NCI-H524 treated with DMSO at 0.1 percent for 48 hours (cell line): ENCODE results near the gene CUEDC1.
A peak's percentile ranks its signal among the peaks of the same experiment; 100 is the strongest.

Experiments
- DNase-seq: peaks from one replicate; lab custom pipeline; 2025; lab: John Stamatoyannopoulos, UW

The CUEDC1 gene

DNA sequence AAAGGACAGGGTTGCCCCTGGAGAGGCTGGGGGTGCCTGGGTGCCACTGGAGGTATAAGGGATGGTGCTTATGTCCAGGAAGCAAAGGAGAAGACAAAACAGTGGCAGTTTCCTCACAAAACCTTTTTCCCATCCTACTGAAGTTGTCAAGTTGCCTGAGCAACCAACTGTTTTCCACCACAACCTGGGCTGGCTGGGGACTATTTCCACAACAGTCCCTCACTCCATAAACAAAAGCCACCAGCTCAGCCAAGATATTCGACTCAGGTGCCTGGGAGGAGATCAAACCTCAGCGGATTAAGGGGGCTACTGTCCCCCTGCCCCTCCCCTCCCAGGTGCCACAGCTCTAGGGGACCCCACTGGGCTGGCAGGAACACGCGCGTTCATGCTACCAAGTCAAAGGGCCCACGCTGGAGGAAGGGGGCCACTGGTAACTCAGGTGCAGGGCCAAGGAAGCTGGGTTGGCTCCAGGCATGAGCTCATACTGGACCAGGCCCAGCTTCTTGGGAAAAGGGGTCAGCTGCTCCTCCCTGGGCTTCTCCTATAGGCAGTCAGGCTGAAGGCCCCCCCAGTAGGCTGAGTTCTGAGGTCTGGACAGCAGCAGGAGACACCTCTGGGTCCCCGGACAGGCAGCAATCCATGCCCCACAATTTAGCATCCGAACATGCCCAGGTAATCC, 59.7 kb downstream of the CUEDC1 start:
- no peak for DNase-seq

DNA sequence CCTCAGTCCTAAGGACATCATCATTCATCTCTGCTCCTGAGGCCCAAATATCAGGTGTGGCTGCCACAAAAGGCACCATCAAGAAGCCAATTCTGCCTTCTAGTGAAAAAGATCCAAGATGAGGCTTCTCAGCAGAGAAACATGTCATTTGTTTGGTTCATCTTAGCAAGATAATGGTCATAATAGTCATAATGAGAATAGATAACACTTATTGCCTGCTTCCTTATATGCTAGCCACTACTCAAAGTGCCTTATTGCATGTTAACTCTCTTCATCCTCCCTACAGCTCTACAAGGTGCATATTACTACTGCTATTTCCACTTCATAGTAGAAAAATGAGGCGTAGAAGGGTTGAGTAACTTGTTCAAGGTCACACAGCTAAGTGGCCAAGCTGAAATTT, 60.4 kb downstream of the CUEDC1 start:
- DNase-seq, result no peak

DNA sequence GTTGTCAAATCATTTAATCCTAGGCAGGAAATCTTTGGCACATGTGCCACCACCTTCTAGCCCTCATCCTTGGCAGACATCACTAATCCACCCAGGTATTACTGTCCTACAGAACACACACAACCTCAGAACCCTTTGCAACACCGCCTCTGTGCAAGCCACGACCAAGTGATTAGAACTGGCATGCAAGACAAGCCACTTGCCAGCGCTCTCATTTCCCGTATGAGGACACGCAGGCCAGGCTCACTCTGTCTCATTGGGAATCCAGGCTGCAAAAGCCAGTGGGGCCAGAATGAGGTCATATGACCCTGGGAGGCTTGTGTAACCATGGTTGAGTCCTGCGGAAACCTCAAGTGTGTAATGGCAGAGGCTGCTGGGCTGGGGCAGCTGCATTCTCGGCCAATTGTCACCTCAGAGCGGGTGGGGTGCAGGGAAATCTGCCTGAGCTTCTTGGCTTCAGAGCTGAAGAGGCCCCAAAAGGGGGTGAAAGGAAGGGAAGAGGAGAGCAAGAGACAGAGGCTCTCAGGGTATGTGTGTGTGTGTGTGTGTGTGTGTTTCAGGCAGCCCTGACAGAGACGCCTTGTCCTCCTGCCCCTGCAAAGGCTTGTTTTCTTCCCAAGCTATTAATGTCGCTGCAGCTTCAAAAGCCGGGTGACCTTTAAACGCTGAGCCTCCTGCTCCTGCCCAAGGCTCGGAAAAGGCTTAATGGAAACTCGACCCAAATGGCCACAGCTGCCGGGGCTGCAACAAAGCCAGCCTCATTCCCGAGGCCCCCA, 62.2 kb downstream of the CUEDC1 start:
- DNase-seq, result no peak

DNA sequence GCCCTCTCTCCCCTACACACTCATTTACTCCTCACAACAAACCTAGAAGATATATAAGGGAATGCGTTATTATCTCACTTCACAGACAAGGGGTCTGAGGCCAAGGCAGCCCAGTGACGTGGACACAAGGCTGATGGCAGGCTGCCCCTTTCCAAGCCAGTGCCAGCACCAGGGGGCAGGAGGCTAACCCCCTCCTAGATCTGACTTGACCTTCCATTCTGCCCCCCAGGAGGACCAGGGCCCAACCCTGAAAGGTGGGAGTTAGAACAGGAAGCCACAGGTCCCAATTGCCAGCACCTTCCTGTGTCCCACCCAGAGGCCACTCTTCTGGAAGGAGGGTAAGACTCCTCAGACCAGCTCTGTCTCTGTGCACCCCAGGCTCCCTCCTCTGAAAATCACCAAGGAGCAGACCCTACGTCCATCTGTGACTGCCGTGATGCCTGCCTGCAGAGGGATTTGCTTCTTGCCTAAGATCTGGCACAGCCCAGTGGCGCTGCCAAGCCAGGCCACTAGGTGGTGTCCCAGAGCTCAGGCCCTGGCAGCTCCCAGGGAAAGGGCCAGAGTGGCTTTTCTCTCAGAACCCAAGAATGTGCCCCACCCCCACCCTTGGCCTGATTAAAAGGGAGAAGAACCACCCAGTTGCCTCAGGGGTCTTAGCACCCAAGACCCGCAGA, 62.9 kb downstream of the CUEDC1 start:
- peak; percentile 54 for DNase-seq

DNA sequence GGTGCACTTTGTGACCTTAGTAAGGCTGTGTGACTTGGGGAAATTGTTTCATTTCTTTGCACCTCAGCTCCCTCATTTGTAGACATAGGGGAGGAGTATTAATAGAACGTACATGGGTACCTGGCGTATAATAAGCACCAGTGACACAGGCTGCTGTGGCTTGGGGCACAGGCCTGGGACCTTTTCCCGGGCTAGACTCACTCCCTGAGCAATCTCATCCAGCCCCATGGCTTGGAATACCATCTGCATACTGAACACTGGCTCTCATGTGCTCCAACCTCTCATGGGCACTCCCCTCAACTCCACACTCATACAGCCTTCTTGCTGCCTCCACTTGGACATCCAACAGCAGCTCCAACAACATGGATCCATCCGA, 64.4 kb downstream of the CUEDC1 start:
- no peak for DNase-seq

DNA sequence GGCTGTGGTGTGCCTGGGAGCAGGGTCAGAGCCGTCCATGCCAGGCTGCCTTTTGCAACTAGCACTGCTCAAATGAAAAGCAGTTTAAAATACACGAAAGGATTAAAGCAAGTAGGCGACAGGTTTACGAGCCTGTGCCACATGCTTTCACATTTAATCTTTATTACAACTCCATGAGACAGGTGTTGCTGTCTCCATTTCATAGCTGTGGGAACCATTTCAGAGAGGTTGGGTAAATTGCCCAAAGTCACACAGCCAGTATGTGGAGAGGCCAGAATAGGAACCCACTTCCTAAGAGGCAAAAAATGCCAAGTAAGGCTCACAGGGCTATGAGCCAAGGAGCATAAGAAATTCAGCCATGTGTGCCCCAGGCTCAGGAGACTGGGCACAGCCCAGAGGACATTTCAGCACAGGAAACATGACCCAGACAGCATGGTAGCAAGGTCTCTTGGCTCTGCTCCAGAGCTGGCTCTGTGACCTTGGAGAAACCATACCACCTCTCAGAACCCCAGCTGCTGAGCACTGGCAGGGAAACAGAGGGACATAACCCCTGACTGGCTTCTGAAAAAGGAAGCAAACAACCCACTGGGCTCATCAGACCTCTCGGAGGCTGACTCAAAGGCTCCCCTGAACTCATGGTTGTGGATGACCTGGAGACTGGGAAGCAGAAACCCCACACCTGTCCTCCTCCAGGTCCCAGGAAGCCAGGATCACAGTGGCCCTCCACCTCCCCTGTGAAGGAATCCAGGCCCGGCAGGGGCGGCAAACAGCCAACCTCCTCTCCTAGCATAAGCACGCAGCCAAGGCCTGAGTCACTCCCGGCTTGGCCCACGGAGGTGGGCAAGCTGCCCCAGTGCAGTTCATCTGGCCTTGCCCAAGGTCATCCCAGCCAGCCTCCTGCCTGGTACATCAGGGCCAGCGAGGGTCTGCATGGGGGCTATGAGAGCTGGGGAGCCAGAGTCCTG, 65.0 kb downstream of the CUEDC1 start:
- DNase-seq, result no peak

DNA sequence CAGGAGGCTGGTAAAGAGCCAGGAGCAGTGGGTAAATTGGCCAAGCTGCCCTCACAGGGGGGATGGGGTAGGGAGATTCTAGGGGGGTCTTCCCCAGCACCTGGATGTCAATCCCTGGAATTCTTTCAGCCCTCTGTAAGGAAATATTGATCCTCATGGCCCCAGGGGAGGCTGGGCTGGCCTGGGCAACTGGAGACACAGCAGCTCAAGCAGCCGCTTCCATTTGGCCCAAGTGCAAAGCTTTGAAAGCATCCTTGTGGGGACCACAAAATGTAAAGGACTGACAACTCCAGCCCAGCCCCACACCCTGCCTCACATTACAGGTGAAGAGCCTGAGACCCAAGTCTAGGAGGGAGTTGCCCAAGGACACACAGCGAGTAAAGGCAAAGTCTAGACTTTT, 66.0 kb downstream of the CUEDC1 start:
- no peak for DNase-seq

DNA sequence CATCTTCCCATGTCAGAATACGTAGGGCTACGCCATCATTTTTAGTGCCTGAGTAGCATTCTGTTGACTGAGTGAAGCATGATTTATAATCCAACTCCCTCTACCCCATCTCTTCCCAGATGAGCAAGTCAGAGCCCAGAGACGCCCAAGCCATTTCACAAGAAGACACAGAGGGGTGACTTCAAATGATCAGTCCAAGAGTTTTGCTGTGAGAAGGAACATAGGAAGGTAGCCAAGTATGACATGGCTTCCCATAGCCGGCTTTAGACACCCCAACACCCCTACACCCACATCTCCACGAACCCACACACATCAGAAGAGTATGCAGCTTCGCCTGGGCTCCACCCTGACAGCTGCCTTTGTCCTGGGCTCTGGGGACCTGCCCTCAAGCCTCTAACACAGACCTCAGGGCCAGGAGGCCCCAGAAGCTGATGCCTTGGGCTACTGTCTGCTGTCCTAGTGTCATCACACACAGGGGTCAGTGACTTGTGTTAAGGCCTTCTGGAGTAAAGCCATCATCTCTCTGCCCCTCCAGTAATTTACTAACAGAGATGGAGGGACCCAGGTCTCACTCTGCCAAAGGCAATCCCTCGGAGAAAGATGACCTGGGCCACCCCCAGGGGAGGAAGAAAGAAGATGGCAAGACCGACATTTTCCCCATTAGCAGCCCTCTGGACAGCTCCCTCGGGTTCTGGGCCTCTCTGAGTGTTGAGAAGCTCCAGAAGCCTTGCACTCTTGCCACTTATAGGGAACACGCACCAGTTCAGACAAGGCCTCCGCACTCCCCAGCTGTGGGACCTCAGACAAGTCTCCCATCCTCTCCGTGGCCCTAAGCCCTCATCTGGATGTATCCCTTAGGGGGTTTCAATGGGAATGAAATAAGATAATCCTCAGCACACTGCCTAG, 66.6 kb downstream of the CUEDC1 start:
- no peak for DNase-seq

DNA sequence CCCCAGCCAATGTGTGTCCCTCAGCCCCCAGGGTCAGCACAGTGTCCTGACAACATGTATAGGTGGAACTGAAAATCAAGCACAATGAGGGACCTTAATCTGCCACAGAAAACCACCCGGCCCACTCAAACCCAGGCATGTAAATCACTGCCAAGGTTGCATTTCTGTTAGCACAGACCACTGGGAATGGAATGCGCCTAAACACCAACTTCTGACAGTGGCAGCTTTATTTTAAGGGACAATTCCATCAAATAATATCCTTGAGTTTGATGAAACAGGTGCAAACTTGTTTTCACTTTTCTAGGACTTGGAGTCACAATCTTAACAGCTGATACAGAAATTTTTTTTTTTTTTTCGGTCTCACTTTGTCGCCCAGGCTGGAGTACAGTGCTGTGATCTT, 68.1 kb downstream of the CUEDC1 start:
- DNase-seq, result no peak

DNA sequence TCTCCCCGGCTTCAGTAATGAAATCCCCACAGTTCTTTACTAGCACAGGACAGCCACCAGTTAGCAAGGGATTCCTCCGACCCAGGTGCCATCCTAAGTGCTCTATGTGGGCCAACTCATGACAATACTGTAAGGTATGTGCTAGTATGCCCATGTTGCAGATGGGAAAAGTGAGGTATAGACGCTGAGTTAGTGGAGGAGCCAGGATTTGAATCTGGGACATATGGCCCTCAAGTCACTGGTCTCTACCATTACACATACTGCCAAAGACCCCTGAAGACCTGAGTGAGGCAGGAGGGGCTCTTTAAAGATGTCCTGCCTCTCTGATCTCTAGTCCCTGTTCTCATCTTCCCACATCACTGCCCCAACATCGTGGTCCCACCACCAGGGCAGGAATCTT, 69.2 kb downstream of the CUEDC1 start:
- no peak for DNase-seq

DNA sequence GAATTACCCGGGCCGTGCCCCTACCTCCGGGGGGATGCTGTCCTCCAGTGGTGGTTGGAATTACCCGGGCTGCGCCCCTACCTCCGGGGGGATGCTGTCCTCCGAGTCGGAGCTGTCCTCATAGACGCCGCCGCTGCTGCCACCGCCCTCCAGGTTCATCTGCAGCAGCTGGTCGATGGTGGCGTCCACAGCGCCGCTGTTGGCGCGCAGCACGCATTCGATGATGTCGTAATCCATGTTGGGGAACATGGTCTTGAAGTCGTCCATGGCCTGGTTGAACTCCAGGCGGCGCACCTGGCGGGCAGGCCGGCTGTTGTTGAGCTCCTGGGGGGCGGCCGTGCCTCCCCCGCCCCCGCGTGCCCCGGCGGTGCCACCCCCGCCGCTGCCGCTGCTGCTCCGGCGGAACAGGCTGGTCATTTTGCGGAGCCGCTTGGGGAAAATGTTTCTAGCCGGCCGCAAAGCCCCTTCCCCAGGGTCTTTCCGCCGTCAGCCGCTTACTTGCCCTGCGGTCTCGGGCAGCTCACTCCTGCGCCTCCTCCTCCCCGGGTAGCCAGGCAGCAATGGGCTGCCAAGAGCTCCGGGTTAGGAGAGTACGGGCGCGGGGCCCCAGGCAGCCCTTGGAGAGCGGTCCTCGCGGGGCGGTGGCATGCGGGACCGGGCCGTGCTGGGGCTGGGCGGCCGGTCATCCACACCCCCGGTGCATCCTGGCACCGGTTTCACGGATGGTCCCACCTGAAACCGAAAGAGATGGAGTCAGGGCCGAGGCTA, 69.9 kb downstream of the CUEDC1 start:
- DNase-seq, result no peak

DNA sequence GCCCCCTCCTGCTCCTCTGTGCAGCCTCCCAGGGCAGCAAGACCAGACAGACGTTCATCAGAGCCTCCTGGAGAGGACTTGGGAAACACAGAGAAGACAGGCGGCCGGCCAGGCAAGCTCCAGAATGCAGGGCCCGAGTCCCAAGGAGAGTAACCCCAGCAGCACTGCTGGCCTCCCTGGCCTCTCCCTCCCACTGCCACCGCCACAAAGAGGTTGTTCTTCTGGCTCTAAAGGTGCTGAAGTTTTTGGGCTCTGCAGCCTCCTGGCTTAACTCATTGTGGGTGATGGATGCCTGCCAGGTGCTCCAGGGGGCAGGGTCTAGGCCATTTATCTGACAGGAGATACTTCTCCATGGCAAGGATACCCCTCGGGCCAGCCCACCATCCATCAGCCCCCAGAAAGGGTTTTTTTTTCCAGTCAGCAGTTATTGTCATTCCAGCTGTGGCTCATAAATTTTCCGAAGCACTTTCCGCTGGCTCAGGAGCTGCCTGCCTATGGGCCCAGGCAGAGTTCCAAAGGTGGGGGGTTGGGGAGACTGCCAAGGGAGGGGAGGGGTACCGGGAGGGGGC, 73.3 kb downstream of the CUEDC1 start:
- no peak for DNase-seq

DNA sequence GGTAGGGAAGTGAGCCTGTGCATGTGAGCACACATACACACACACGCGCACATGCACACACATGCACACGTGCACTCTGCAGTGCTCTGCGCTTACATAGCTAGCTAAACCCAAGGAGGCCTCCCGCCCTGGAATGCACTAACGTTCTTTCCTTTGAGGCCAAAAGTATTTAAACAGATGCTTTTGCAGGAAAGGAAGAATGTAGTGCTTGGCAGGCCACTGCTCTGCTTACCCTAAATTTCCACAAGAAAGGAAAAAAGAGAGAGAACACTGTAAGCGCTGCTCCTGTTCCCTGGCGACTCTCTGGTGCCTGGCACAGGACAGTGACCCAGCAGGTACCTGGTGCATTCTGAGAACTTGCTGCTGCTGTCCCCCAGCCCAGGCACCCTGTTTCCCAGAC, 74.1 kb downstream of the CUEDC1 start:
- no peak for DNase-seq

DNA sequence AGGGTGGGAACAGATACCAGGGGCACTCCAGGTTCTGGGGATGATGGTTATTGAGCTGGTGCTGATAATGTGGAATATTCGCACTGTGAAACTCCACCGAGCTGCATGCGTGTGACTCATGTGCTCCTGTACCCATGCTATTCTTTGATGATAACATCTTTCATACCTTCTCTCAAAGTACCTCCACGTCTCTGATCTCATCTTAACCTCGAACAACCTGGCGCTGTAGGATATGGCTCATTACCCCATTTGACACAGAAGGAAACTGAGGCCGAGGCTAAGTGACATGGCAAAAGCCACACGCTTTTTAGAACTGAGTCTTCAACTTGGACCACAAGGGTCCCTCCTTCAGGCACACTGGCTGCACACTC, 75.1 kb downstream of the CUEDC1 start:
- no peak for DNase-seq

DNA sequence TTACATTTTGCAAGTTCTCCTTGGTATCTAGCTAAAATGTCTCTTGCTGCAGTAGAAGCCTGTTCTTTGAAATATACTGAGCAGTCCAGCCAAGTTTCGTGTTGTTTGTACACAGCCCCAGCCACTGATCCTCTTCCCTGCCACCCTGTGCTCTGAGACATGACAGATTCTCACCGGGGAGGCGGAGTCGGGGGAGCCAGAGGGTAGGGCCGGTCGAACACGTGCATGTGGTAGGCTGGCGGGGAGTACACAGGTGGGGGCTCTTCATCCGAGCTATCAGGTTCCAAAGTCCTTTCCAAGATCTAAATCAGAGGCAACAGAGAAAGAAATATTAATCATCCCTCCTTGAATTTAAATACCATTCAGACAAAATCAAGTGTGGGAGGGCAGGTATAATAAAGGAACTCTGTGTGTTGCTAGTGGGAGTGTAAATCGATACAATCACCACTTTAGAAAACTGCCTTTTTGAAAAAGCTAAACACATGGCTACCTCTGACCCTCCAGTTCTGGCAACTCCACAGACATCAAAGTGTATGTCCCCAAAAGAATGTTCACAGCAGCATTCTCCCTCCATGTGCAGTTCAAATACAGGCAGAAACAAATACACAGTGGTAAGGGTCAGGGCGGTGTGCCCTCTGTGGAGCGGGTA, 75.7 kb downstream of the CUEDC1 start:
- DNase-seq, result peak; percentile 69

DNA sequence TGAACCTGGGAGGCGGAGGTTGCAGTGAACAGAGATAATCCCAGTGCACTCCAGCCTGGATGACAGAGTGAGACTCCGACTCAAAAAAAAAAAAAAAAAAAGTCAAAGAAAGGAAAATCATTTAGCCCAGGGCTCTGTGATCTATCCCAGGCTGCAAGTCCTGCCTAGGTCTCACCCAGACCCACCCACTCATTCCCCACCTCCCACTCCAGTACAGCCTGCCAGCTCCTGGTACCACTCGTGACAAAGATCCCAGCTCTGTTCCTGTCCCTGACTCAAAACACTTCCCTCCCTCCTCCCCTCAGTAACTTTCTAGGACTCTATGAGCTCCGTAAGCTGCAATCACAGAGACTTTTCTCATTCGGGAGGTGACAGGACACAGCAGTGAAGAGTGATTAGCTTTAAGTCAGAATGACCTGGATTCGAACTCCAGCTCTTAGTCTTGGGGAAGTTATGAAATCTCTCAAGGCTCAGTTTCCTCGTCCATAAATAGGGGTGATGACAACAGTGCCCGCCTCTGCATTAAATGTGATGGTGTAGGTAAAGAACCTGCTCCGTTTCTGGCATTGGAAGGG, 77.3 kb downstream of the CUEDC1 start:
- DNase-seq, result no peak

DNA sequence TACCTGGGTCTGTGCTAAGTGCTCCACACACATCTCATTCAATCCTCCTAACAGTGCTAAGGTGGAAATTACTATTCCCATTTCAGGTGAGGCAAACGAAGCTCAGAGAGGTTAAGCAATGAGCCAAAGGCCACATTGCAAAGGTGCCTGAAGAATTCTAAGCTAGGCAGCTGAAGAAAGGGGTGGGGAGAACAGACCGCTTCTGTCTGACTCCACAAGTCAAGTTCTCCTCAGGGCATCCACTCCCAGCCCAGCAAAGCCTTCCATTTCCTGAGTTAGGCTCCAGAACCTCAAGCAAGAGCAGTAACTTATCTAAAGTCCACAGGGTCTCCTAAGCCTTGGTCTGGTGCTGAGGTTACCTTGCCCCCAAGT, 78.4 kb downstream of the CUEDC1 start:
- no peak for DNase-seq

DNA sequence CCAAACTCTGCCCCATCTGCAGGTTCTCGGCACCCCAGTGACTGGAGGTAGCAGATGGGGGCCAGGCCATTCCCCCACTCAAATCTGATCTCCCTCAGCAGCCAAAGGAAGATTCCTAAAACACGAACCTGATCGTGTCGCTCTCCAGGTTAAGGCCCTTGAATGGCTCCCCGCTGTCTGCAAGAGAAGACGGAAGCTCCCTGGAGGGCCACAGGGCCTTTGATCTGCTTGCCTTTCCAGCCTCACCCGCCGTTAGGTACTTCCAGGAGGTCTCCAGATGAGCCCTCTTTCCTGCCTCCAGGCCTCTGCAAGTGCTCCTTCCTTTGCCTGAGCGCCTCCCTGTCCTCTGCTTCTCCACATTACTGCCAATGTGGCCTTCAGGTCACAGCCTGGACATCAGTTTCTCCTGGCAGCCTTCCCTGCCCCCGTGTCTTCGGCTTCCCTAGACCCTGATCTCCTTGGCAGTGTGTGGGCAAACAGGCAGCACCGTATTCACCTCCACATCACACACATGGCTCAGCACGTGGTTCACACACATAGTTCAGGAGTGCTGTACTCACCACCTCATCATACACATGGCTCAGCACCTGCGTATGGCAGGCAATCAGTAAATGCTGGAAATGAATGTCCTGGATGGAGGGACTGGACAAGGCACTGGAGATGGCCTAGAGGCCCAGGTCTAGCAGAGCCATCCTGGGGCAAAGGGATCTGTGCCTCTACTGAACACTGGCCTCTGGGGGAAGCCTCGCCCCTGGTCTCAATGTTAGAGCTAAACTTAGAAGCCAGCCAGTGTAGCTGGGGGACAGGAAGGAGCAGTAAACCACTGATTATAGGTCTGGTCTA, 79.0 kb downstream of the CUEDC1 start:
- DNase-seq, result no peak
